K562 (cell line): ENCODE measurements around the gene HMX3. TPM values are rescaled to one million over a fixed set of nuclear protein-coding genes. Genes with fewer than 3 reads are reported as not detected.

Source experiments
- ADNP ChIP-seq: fragments of 200-800 bp; sonication (Bioruptor generic); IDR thresholded peaks from 2 replicates; pipeline ENCODE4 v1.6.1; 2016; ENCODE audit warnings: missing genetic modification characterization, missing compliant biosample characterization
- ATF7 ChIP-seq: fragments of 450-650 bp; IDR thresholded peaks from 2 replicates; pipeline ENCODE4 v1.7.1; 2014; ENCODE audit warnings: mild to moderate bottlenecking, moderate library complexity
- CBFA2T3 ChIP-seq: fragments of 450-650 bp; IDR thresholded peaks from 2 replicates; pipeline ENCODE4 v1.6.1; 2017
- CBX2 ChIP-seq: fragments of 200-600 bp; sonication (generic); IDR thresholded peaks from one replicate; pipeline ENCODE4 v1.6.1; 2012; ENCODE audit warnings: mild to moderate bottlenecking, low read length, inconsistent platforms; ENCODE audit not compliant: insufficient read depth, poor library complexity, severe bottlenecking
- CHAMP1 ChIP-seq: fragments of 450-650 bp; IDR thresholded peaks from 2 replicates; pipeline ENCODE4 v1.6.1; 2016; ENCODE audit warnings: mild to moderate bottlenecking
- CHD2 ChIP-seq: IDR thresholded peaks from 2 replicates; pipeline ENCODE4 v1.6.1; 2011; ENCODE audit warnings: low read depth, low read length
- DDX20 ChIP-seq: fragments of 450-650 bp; IDR thresholded peaks from 2 replicates; pipeline ENCODE4 v1.6.1; 2016; ENCODE audit warnings: missing genetic modification characterization, low read depth, mild to moderate bottlenecking, missing compliant biosample characterization, moderate library complexity
- EP300 ChIP-seq: IDR thresholded peaks from 2 replicates; pipeline ENCODE4 v1.6.1; 2012; ENCODE audit warnings: low read length, improper control_type of control experiment
- FOXK1 ChIP-seq: sonication (generic); formaldehyde crosslinking; IDR thresholded peaks from 2 replicates; pipeline ENCODE4 v1.8.0; 2022; ENCODE audit warnings: missing genetic modification reagents, mild to moderate bottlenecking, borderline replicate concordance
- FOXP1 ChIP-seq: sonication (generic); formaldehyde crosslinking; IDR thresholded peaks from 2 replicates; pipeline ENCODE4 v1.8.0; 2022; ENCODE audit warnings: mild to moderate bottlenecking, missing genetic modification reagents
- GATA2 ChIP-seq: sonication (generic); formaldehyde crosslinking; IDR thresholded peaks from 2 replicates; pipeline ENCODE4 v1.4.0; 2020; ENCODE audit warnings: mild to moderate bottlenecking, missing genetic modification reagents
- HDAC1 ChIP-seq, 2 experiments: fragments of 450-650 bp; IDR thresholded peaks; 2 replicates each; pipeline ENCODE4 v1.6.1; 2016 to 2017; ENCODE audit warnings: inconsistent platforms in 1 of 2, mild to moderate bottlenecking in 1 of 2, moderate library complexity in 1 of 2
- HDAC2 ChIP-seq: fragments of 450-650 bp; IDR thresholded peaks from 2 replicates; pipeline ENCODE4 v1.6.1; 2016; ENCODE audit warnings: mild to moderate bottlenecking
- MAX ChIP-seq: sonication (generic); formaldehyde crosslinking; IDR thresholded peaks from 2 replicates; pipeline ENCODE4 v1.9.0; 2022; ENCODE audit warnings: mild to moderate bottlenecking, missing genetic modification reagents
- NR2C1 ChIP-seq, 2 experiments: fragments of 450-650 bp; IDR thresholded peaks; 2 replicates each; pipeline ENCODE4 v1.6.1; 2017; ENCODE audit warnings: mild to moderate bottlenecking in 2 of 2, antibody characterized with exemption in 1 of 2, inconsistent platforms in 1 of 2, missing compliant biosample characterization in 1 of 2, missing genetic modification characterization in 1 of 2
- NRF1 ChIP-seq, 2 experiments: fragments of 450-650 bp; IDR thresholded peaks in 1 of 2; conservative IDR thresholded peaks in 1 of 2; 2 replicates each; pipeline ENCODE4 v1.6.1; 2014; ENCODE audit warnings: mild to moderate bottlenecking in 2 of 2
- OTX1 ChIP-seq: fragments of 450-650 bp; formaldehyde crosslinking; IDR thresholded peaks from 2 replicates; pipeline ENCODE4 v1.4.0; 2022; ENCODE audit warnings: mild to moderate bottlenecking
- PHF21A ChIP-seq: fragments of 450-650 bp; IDR thresholded peaks from 2 replicates; pipeline ENCODE4 v1.6.1; 2017; ENCODE audit warnings: low read depth, borderline replicate concordance
- PYGO2 ChIP-seq: fragments of 450-650 bp; IDR thresholded peaks from 2 replicates; pipeline ENCODE4 v1.6.1; 2016; ENCODE audit warnings: mild to moderate bottlenecking, missing genetic modification characterization, moderate library complexity, missing compliant biosample characterization
- RUNX1 ChIP-seq: sonication (generic); IDR thresholded peaks from 2 replicates; pipeline ENCODE4 v1.6.1; 2016; ENCODE audit warnings: antibody characterized with exemption, low read depth
- SMAD4 ChIP-seq: fragments of 250-450 bp; sonication (Bioruptor Pico); conservative IDR thresholded peaks from 2 replicates; pipeline ENCODE4 v1.8.0; 2021; ENCODE audit warnings: inconsistent platforms, mild to moderate bottlenecking, moderate library complexity
- USF1 ChIP-seq: sonication (generic); formaldehyde crosslinking; IDR thresholded peaks from 2 replicates; pipeline ENCODE4 v1.9.0; 2022; ENCODE audit warnings: mild to moderate bottlenecking, missing genetic modification reagents
- ZNF639 ChIP-seq, 2 experiments: fragments of 200-800 bp in 1 of 2; sonication (Bioruptor generic) in 1 of 2; sonication (generic) in 1 of 2; formaldehyde crosslinking in 1 of 2; IDR thresholded peaks in 1 of 2; conservative IDR thresholded peaks in 1 of 2; 2 replicates each; pipeline versions ENCODE4 v1.5.0 to v1.6.1; 2016 to 2020; ENCODE audit warnings: missing compliant biosample characterization in 1 of 2, missing genetic modification characterization in 1 of 2, missing genetic modification reagents in 1 of 2
- polyA plus RNA-seq, 8 experiments: library from polyadenylated mRNA; depleted of rRNA in 4 of 8; stranded (reverse) in 5 of 8; unstranded in 3 of 8; fragments of >200 nt; fragmentation: Nextera tagmentation in 2 of 8; fragmentation: Illumina TruSeq in 1 of 8; extraction: Ambion mirVana in 2 of 8; extraction: Trizol in 1 of 8; gene quantifications; 2 replicates each; pipeline versions ENCODE4 v1.2.1 to v1.2.3, GENCODE V29; 2011 to 2014; ENCODE audit warnings: inconsistent platforms in 1 of 8, missing spikeins in 1 of 8
- total RNA-seq, 7 experiments: library from RNA; depleted of rRNA in 6 of 7; stranded (reverse); fragments of >200 nt in 6 of 7; fragmentation: Illumina TruSeq in 2 of 7; extraction: Trizol in 2 of 7; gene quantifications; 2 replicates each; pipeline versions ENCODE4 v1.2.1 to v1.2.3, GENCODE V29; 2011 to 2021; ENCODE audit warnings: low replicate concordance in 1 of 7

Gene HMX3
- total and polyA plus RNA-seq, 9 of the 15 experiments (the other 6 are each of a cell fraction or from before 2014, with no cell fraction given), result 0.55 to 43.5 (median 7.4) TPM; not detected in 2

- no peak for TF ChIP-seq FOXP1 (CRISPR knock-in tag)
- peak; percentile 94 for TF ChIP-seq EP300
- TF ChIP-seq CBFA2T3, result peak; percentile 98
- no peak for TF ChIP-seq PYGO2 (tag)
- peak in 1 of 2 experiments; percentile 89; a peak in 2 of 4 replicates for TF ChIP-seq ZNF639 (CRISPR knock-in tag; conservative IDR thresholded peaks at IDR 0.05 in 1 of 2, IDR thresholded peaks at IDR 0.05 in 1 of 2)
- TF ChIP-seq DDX20 (tag), result no peak
- no peak for TF ChIP-seq OTX1 (CRISPR knock-in tag)
- 0 out of 2 replicates have a peak, but pooled peaks have one; percentile 49 for TF ChIP-seq ATF7
- TF ChIP-seq ADNP (tag), result no peak
- TF ChIP-seq CHAMP1, result no peak; the same call in 1 of the 2 replicates
- TF ChIP-seq CHD2, result peak; percentile 70; the same call in 1 of the 2 replicates
- TF ChIP-seq USF1 (CRISPR knock-in tag), result no peak
- peak; percentile 94 for TF ChIP-seq GATA2
- TF ChIP-seq MAX (CRISPR knock-in tag), result peak; percentile 85
- 0 out of 2 replicates have a peak, but pooled peaks have one; percentile 8 for TF ChIP-seq PHF21A
- TF ChIP-seq RUNX1, result 0 out of 2 replicates have a peak, but pooled peaks have one; percentile 65
- TF ChIP-seq NRF1 (conservative IDR thresholded peaks at IDR 0.05 in 1 of 2, IDR thresholded peaks at IDR 0.05 in 1 of 2), result peak; percentile 63 to 71
- TF ChIP-seq SMAD4 (CRISPR knock-in tag), result peak; percentile 98
- TF ChIP-seq HDAC2, result peak; percentile 62; the same call in 1 of the 2 replicates
- no peak for TF ChIP-seq FOXK1 (CRISPR knock-in tag)
- TF ChIP-seq HDAC1 (IDR thresholded peaks at IDR 0.05), result peak in 1 of 2 experiments; percentile 75; a peak in 2 of 4 replicates
- TF ChIP-seq CBX2, result no peak
- TF ChIP-seq NR2C1 (IDR thresholded peaks at IDR 0.05), result peak; percentile 89
- TF ChIP-seq NR2C1 (tag; IDR thresholded peaks at IDR 0.05), result peak; percentile 94
Measured at GRCh38 chr10:123134915-123135414, 805 bp upstream of the HMX3 start (continued).
